Kidney (tissue), 14 donors: Measurements from ENCODE around the gene MPO. TPM values are rescaled to one million over a fixed set of nuclear protein-coding genes. Genes with fewer than 3 reads are reported as not detected.

Experiments used
- DNase-seq, 5 donors: peaks; one replicate each; pipeline ENCODE4 v3.0.0-alpha.2; 2013 to 2020
- FAIRE-seq: peaks from 2 replicates; lab custom pipeline; 2012; peaks lifted over from hg19 to GRCh38; lab: Jason Lieb, UNC
- H3K27ac ChIP-seq, 2 donors: one replicate each; pipeline ENCODE4 v1.7.0; 2013; ENCODE audit warnings: low read depth in 2 of 2, low read length in 2 of 2, inconsistent platforms in 1 of 2
- H3K27me3 ChIP-seq: one replicate; pipeline ENCODE4 v1.7.1; 2013; ENCODE audit warnings: low read length, inconsistent platforms; ENCODE audit not compliant: control insufficient read depth, insufficient read depth
- H3K36me3 ChIP-seq, 3 donors: one replicate each; pipeline versions ENCODE4 v1.7.0 to v1.7.1; 2013; ENCODE audit warnings: low read length in 3 of 3, control low read depth in 1 of 3, inconsistent platforms in 1 of 3; ENCODE audit not compliant: insufficient read depth in 3 of 3, control insufficient read depth in 2 of 3
- H3K4me1 ChIP-seq, 3 donors: one replicate each; pipeline versions ENCODE4 v1.7.0 to v1.7.1; 2013; ENCODE audit warnings: low read length in 3 of 3, inconsistent platforms in 1 of 3, low read depth in 1 of 3; ENCODE audit not compliant: control insufficient read depth in 2 of 3, insufficient read depth in 2 of 3
- H3K4me3 ChIP-seq, 3 donors: one replicate each; pipeline versions ENCODE4 v1.7.0 to v1.8.1; 2013; ENCODE audit warnings: low read length in 3 of 3, control low read depth in 1 of 3, inconsistent platforms in 1 of 3
- H3K9ac ChIP-seq, 3 donors: one replicate each; pipeline versions ENCODE4 v1.7.0 to v1.7.1; 2013; ENCODE audit warnings: low read length in 3 of 3, control low read depth in 1 of 3, inconsistent platforms in 1 of 3
- H3K9me3 ChIP-seq, 3 donors: one replicate each; pipeline versions ENCODE4 v1.7.0 to v1.7.1; 2013; ENCODE audit warnings: low read length in 3 of 3, control low read depth in 1 of 3, inconsistent platforms in 1 of 3; ENCODE audit not compliant: control insufficient read depth in 2 of 3, insufficient read depth in 1 of 3
- CTCF ChIP-seq: IDR thresholded peaks from 3 replicates; pipeline ENCODE4 v1.5.1; 2012; ENCODE audit warnings: mild to moderate bottlenecking, moderate library complexity, borderline replicate concordance; ENCODE audit not compliant: insufficient read depth; ENCODE audit errors: extremely low read depth
- intact Hi-C: fragments of 100-400 bp; cut with DNase I; formaldehyde crosslinking; loops from one replicate; pipeline ENCODE4 v1.11.1; 2022
- polyA plus RNA-seq: library from polyadenylated mRNA; stranded (reverse); fragments of 350-450 nt; fragmentation: Illumina TruSeq; extraction: RNeasy Lipid Tissue Mini Kit (QIAGEN cat#74804); gene quantifications from one replicate; pipeline ENCODE4 v1.2.3, GENCODE V29; 2014; ENCODE audit warnings: low read depth, low replicate concordance; ENCODE audit not compliant: insufficient read depth
- total RNA-seq: library from RNA; stranded (reverse); fragmentation: NEBNext Ultra II Directional; extraction: Animal tissue kit (Norgen Biotek cat#: 25700); gene quantifications from one replicate; pipeline ENCODE4 v1.2.1, GENCODE V29; 2021
- donor health status: control.
- donor health status: control.
- donor health status: control.
- donor health status: control.
- donor health status: control.
- donor health status: DM: yes; HTN: yes; CAD: no.
- donor health status: Normal renal cell carcinoma (clear cell type).

The MPO gene
- total and polyA plus RNA-seq, 2 donors from 2014 or later = 0.47 TPM; not detected in 1

DNA sequence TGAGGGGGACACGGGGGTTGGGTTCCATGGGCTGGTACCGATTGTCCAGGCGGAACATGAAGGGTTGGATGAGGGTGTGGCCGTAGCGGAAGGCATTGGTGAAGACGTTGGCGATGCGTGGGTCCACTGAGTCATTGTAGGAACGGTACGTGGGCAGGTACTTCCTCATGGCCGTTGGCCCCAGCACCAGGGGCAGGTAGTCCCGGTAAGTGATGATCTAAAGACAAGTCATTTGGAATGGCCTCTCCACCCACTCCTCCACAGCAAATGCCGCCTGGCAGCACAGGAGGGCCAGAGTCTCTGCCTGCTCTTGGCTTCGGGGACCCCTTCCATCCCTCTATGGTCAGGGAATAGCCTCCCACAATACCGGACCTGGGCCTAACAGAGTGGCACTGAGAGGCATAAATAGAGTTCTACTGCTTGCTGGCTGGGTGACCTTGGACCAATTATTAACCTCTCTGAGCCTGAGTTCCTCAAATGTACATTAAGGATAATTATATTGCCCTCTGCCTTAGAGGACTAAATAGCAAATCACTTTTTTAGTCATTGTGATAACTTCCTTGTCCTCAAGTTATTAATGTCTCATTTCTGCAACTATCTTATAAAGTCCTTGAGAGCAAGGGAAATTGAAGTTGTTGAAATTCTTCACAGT lies 7.2 kb downstream of the MPO start:
- no peaks in the 10 kb centered on the region for H3K27me3 ChIP-seq
- FAIRE-seq = no peak
- no peak overlapping the region for H3K27ac ChIP-seq
- no peaks in the 10 kb centered on the region for H3K9me3 ChIP-seq
- DNase-seq = no peak
- intact Hi-C loops = no loop called here
- no peak for TF ChIP-seq CTCF
- H3K4me1 ChIP-seq = no peaks in the 10 kb centered on the region
- H3K36me3 ChIP-seq = no peaks in the 10 kb centered on the region
- H3K4me3 ChIP-seq = no peak overlapping the region
- no peak overlapping the region for H3K9ac ChIP-seq

DNA sequence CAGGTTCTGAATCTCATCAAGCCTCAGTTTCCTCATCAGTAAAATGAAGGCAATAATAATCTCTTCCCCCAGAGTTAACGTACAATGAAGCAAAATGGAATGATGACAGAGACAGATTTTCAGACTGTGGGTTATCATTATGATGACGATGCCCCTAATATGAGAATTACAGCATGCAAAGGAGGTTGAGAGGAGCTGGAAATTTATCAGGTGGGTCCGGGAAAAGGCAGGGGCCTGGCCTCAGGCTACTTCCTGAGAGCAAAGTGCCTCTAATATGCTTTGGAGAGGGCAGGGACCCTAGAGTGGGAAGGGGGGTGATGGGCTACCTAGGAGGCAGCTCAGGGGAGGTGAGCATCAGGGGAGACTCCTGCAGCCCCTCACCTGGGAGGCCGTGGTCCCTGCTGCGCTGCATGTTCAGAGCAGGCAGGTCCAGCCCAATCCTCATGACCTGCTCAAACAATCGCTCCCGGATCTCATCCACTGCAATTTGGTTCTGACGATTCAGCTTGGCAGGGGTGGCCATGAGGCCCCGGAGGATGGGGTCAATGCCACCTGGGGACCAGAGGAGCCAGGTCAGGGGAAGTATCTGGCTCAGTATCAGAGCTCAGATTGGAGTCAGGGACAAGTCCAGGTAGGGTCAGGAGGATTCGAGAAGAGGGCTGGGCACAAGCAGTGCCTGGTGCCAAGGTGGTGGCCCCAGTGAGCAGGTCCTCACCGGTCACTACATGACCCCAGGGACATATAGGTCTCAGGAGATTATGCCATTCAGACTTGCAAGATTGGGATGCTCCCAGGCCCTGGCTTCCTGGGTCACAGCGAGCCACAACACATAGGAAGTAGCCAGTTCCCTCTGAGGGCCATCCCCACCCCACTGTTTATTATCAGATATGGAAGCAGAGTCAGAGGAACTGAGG lies 8.1 kb downstream of the MPO start:
- TF ChIP-seq CTCF = no peak
- FAIRE-seq (no peak), DNase-seq (no peak)
- Histone ChIP-seq H3K36me3 (no peaks in the 10 kb centered on the region), H3K27me3 (no peaks in the 10 kb centered on the region), H3K9ac (no peak overlapping the region), H3K4me1 (no peaks in the 10 kb centered on the region), H3K9me3 (no peaks in the 10 kb centered on the region), H3K4me3 (no peak overlapping the region), H3K27ac (no peak overlapping the region)
- intact Hi-C loops = no loop called here

- Histone ChIP-seq H3K9ac (no peak overlapping the region), H3K4me1 (no peaks in the 10 kb centered on the region), H3K36me3 (no peaks in the 10 kb centered on the region), H3K27ac (no peak overlapping the region), H3K4me3 (no peak overlapping the region), H3K9me3 (no peaks in the 10 kb centered on the region), H3K27me3 (no peaks in the 10 kb centered on the region)
- no peak for TF ChIP-seq CTCF
- no peak for DNase-seq
- FAIRE-seq = no peak
- intact Hi-C loops = no loop called here
Observed at GRCh38 chr17:58271216-58271931, 9.4 kb downstream of the MPO start.
